HG03439 (cell line): ENCODE measurements around the gene LTC4S.
"Not testable (repeated sequence)": the region's sequence is repeated elsewhere in the genome, so short reads cannot be mapped to it uniquely, and the experiment has no call there.

Experiments used
- ATAC-seq: cut with Tn5 transposase; IDR thresholded peaks from one replicate; pipeline ENCODE4 v1.9.1; 2021; ENCODE audit warnings: mild to moderate bottlenecking, moderate library complexity; ENCODE audit not compliant: unreplicated experiment

The LTC4S gene, protein sequence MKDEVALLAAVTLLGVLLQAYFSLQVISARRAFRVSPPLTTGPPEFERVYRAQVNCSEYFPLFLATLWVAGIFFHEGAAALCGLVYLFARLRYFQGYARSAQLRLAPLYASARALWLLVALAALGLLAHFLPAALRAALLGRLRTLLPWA

DNA sequence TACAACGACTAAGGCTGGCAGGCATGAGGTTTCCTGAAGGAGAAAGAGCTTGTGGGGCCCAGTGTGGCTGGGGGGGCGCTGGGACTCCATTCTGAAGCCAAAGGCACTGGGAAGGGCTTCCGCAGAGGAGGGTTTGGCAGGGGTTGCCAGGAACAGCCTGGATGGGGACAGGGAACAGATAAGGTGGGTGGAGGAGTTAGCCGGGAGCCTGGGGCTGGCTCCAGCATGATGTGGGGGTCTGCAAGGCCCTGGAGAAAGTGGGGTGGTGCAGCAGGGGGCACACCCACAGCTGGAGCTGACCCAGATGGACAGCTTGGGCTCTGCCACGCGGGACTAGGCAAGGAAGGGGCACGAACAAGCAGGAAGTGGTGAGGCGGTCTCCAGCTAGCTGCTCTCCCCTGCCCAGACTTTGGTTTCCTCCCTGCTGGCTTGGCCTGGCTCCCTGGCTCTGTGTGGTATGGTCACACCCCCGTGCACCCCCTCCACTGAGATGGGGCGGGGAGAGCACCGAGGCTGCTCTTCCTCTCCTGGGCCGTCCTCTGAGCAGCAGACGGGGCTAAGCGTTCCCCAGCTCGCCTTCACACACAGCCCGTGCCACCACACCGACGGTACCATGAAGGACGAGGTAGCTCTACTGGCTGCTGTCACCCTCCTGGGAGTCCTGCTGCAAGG lies at the start of gene LTC4S:
LTC4S (plus strand) TSS at position 519 of the 672 bp plus-strand sequence; CDS start at position 614, 95 bp downstream.
- ATAC-seq = no peak

DNA sequence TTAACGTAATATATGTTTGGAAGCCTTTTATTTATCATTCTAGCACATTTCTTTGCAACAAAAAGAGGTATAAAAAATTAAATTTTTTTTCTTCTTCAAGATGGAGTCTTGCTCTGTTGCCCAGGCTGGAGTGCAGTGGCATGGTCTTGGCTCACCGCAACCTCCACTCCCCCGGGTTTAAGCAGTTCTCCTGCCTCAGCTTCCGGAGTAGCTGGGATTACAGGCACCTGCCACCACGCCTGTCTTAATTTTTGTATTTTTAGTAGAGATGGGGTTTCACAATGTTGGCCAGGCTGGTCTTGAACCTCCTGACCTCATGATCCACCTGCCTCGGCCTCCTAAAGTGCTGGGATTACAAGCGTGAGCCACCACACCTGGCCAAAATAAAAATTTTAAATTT lies 49.7 kb upstream of the LTC4S start:
- ATAC-seq = not testable (repeated sequence)

DNA sequence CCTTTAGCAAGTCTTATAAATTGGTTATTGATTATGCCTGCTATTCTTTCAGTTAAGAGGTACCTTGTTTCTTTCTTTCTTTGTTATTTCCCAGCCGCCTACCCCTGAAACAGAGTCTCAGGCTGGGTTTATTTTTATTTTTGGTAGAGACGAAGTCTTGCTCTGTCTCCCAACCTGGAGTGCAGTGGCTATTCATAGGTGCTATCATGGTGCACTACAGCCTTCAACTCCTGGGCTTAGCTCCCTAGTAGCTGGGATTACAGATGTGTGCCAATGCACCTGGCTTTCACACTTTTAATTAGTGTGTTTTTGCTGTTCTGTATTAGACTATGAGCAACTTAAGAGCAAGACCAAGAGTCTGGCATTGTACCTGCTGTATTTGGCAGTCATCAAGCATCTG lies 46.9 kb upstream of the LTC4S start:
- no peak for ATAC-seq

DNA sequence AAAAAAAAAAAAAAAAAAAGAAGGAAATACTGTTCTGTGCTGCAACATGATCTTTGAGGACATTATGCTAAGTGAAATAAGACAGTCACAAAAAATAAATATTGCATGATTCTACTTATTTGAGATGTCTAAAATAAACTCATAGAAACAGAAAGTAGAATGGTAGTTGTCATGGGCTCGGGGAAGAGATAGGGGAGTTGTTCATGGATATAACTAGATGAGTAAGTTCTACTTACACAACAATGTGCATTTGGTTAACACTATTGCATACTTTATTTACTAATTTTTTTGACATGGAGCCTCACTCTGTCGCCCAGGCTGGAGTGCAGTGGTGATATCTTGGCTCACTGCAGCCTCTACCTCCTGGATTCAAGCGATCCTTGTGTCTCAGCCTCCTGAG lies 46.0 kb upstream of the LTC4S start:
- no peak for ATAC-seq

DNA sequence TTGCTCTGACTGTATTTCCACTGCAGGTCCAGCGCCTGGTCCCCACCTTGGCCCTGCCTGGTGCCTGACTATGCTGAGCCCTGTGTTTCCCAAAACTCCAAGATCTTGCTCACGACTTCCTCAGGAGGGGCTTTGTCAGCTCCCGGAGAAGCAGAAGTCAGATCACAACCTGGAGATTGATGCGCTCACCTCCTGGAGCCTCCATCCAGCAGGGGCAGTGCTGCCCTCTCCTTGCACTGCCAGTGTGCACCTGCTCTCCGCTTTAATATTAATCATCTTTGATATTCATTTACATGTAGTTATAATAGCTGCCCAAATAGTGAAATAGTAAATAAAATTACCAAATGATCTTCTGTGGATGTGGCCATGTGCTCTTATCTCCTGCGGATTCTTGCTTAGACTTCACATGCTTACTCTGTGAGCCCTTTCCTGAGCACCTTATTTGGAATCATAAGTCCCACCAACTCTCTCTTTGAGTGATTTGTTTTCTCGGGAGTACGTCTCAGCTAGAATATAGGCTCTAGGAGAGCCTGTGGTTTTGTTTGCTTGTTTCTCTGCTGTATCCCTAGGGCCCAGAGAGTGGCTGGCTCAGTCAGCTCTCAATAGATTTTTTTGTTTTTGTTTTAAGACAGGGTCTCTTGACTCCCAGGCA lies 43.8 kb upstream of the LTC4S start:
- no peak for ATAC-seq

DNA sequence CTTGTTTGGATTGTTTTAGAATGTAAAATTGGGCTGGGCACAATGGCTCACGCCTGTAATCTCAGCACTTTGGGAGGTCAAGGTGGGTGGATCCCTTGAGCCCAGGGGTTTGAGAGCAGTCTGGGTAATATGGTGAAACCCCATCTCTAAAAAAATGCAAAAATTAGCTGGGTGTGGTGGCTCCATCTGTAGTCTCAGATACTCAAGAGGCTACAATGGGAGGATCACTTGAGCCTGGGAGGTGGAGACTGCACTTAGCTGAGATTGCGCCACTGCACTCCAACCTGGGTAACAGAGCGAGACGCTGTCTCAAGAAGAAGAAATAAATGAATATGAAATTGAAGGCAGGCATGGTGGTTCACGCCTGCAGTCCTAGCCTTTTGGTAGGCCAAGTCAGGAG lies 39.8 kb upstream of the LTC4S start:
- ATAC-seq = no peak

DNA sequence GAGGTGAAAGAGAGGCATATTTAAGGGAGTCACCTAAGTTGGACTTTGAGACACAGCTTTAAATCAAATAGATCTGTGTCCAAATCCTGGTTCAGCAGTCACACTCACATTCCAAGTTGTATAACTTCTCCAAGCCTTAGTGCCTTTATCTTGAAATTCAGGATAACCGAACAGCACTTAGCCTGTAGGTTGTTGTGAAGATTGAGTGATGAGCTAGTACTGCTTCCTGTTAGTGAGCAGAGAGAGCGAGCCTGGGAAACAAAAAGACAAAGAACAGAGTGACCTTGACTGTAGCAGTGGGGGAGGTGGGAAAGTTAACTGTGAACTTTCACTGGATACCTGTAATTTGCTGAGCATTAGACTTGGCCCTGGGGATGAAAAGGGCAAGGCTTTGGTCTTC lies 38.8 kb upstream of the LTC4S start:
- no peak for ATAC-seq

DNA sequence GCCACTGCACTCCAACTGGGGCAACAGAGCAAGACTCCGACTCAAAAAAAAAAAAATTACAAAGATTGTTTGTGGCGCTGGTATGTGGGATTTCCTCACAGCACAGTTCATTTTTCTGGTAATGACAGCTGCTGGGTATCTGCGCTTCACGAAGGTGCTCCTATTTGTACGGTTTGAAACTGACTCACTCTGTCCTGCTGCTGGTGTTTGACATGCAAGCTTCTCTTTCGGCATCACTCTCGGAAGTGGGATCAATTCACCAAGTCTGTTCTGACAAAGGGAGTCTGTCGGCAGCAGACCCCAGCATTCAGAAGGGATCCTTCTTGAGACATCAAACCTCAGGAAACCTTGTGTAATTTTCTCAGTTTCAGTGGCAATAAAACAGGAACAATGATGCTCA lies 34.8 kb upstream of the LTC4S start:
- ATAC-seq = no peak

DNA sequence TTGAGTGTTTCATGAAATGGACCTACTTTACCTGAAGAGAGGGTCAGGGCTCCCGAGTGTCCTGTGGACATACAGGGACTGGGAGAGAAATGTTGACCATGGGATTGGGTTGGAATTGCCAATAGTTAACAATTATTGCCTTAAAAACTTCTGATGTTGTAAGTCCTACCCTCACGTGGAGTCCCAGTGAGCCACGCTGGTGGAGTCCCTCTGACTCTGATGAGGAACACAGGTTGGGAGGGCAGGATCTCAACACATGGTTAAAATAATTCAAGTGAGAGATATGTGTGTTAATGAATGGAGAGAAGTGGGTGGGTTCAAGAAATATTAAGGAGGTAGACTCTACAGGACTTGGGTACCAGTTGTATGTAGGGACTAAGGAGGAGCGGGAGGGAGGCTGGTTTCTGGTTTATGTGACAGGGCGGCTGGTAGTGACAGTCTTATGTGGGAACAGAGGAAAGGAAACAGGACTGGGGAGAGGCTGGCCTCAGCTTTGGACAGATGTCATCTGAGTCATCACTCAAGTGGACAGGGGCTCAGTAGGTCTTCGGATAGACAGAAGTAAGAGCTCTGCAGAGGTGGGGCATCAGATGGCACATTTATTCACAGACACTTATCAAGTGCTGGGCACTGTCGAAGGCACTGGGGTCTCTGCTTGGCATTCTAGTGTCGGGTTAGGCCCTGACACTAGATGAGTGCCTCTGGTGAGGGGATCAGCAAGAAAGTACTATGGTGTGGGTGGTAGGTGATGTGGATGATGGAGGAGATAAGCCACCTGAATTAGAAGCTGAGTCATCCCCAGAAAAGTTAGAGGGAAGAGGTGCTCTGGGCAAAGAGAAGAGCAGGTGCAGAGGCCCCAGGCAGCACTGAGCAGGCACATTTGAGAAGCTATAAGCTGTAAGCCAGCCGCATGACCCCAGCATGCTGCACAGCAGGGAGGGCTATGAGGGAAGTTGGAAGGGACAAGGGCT lies 33.9 kb upstream of the LTC4S start:
- peak; percentile 53 for ATAC-seq

DNA sequence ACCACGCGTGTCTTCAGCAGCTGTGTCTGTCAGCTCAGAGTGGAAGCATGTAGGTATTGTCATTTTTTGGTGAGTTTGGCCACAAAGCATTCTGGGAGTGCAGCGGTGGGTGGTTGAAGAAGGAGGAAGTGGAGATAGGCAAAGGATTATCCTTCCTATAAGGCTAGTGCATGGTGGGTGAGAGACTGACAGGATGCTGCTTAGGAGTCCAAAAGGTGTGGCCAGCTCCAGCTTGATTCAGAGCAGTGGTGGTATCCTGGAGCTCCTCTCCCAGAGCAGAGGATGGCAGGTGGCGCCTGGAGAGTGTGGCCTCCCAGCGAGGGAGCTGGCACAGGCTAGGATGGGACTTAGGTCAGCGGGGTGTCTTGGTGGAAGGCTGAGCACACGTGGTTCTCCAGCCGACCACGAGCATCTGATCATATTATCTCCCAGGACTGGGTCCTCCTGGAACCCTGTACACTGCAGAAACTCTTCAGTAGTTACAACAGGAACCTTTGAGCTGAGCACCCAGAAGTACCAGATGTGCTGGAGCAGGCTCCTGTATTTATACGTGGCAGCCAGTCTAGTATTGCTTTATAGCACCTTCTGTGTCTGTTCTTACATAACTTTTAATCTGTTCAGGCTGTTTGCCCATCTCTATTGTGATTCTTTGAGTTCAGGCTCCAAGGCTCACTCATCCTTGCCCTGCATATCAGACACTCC lies 31.6 kb upstream of the LTC4S start:
- ATAC-seq = no peak

DNA sequence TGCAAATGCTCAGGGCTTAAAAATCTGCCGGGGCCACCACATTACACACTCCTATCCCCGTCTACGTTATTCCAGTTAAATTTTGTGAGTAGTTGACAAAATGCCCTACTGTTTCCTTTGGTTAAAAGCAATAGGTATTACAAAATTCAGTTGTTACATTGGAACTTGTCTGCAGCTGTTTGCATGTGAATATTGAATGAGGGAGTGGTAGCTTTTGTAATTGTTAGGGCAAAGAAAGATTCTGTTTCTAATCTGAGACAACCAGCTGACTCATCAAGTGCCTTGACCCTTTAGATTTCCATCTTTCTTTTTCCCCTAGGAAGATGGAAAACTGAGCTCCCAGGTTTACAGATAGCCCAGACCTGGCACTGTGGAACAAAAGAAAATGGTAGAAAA lies 31.0 kb upstream of the LTC4S start:
- no peak for ATAC-seq

DNA sequence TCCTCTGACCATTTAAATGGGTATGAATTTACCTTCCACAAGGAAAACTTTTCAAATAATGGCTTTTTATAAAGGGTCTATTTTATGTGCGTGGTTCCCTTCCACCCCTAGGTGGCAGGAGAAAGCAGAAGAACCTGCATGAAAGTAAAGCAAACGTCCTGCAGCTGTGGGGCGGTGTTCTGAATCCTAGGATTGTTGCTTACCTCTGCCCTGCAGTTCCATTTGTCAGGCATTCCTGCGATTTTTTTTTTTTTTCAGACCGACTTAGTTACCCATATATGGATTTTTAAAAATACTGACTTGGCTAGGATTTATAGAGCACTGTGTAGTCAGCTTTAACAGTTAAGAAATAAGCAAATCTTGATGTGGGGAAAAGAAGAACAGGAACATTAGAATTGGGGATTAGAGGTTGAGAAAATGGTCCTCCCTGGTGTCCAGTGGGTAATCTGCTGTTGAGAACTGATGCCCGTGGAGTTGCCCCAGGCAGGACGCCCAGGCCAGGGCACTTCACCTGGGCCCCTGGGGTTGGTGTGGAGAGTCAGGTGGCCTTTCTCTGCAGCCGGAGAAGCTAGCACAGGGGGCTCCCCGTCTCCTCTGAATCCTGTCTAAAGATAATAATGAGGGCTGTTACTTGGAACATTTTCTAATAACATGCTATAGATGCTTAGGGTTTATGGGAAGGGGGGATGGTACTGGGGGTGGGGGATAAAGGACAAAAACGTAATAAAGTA lies 30.4 kb upstream of the LTC4S start:
- no peak for ATAC-seq

DNA sequence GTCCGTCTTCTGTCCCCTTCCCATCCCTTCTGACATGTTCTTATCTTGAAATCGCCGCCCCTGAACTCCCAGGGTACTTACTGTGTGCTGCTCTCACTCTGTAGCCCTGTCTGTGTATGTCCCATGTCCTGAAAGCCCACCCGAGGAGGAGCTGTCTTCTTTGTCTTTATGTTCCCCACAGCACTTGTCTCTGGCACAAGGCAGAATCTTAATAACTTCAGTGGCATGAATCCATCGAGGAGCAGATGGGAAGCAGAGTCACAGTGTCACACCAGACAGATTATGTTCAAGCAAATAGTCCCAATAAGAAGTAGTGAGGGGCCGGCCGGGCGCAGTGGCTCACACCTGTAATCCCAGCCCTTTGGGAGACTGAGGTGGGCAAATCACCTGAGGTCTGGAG lies 29.7 kb upstream of the LTC4S start:
- no peak for ATAC-seq

DNA sequence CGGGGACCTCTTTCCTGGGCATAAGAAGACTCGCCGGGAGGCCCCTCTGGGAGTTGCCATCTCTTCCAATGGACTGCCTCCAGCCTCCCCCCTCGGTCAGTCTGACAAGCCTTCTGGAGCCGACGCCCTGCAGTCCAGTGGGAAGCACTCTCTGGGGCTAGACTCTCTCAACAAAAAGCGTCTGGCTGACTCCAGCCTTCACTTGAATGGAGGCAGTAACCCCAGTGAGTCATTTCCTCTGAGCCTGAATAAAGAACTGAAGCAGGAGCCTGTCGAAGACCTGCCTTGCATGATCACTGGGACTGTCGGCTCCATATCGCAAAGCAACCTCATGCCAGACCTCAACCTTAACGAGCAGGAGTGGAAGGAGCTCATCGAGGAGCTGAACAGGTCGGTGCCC lies 28.4 kb upstream of the LTC4S start:
- ATAC-seq = no peak

DNA sequence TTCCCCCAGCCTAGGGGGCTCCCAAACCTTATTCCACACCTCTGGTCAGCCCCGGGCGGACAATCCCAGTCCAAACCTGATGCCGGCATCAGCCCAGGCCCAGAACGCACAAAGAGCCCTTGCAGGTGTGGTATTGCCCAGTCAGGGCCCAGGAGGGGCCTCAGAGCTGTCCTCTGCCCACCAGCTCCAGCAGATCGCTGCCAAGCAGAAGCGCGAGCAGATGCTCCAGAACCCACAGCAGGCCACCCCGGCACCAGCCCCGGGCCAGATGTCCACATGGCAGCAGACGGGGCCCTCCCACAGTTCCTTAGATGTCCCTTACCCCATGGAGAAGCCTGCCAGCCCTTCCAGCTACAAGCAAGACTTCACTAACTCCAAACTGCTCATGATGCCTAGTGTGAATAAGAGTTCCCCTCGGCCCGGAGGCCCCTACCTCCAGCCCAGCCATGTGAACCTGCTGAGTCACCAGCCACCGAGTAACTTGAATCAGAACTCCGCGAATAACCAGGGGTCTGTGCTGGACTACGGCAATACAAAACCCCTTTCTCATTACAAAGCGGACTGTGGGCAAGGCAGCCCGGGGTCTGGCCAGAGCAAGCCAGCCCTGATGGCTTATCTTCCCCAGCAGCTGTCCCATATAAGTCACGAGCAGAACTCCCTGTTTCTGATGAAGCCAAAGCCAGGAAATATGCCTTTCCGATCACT lies 27.6 kb upstream of the LTC4S start:
- no peak for ATAC-seq

DNA sequence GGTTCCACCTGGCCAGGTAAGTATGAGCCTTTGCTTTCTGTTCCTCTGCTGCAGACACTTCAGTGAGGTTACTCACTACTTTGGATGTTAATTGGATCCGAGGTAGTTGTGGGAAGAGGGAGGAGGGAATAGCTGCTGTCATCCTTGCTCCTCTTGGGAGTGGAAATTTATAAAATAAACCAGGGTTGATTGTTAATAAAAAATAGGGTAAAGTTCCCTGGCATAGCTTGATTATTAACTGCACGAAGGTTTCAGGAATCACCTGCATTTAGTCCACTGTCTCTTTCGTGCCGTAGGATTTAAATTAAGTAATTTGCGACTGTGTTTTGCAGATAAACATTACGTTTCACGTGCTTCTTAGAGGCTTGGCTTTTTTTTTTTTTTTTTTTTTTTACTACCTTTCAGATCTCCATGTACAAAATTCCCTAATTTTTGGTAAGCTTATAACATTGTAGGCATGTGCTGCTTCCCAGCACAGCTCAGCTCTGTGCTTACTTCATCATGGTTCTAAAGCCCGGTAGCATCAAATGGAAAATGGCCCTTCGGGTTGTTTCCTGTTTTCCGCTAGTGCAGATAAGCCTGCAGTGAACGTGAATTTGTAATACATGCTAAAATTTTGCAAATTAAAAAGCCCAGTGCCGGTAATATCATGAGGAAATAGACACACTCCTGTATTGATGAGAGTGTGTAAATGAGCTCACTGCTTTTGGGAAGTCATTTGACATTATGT lies 26.9 kb upstream of the LTC4S start:
- no peak for ATAC-seq

DNA sequence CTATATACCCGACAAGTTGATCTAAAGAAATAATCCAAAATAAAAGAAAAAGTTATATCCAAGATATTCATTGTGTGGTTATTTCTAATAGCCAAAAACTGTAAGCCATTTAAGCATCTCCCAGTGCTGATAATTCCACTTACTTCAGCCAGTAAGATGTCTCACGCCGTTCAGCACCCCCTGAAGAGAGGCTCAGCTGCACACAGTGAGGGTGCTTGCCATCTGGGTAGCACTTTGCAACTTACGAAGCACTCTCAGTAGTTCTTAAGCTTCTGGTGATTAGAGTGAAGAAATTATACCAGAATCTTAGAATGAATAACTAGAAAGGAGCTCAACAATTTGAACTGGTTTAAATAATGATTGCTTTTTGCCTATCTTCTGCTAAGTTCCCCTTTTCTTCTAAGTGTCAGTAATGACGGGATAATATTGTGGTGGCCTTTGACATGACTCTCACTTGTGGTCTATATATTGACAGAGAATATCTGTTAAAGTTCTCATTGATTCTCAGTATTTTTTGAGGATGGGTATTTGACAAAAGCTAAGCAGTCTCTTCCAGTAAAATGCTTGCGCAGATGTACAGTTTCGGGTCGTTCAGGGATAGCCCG lies 26.2 kb upstream of the LTC4S start:
- no peak for ATAC-seq

DNA sequence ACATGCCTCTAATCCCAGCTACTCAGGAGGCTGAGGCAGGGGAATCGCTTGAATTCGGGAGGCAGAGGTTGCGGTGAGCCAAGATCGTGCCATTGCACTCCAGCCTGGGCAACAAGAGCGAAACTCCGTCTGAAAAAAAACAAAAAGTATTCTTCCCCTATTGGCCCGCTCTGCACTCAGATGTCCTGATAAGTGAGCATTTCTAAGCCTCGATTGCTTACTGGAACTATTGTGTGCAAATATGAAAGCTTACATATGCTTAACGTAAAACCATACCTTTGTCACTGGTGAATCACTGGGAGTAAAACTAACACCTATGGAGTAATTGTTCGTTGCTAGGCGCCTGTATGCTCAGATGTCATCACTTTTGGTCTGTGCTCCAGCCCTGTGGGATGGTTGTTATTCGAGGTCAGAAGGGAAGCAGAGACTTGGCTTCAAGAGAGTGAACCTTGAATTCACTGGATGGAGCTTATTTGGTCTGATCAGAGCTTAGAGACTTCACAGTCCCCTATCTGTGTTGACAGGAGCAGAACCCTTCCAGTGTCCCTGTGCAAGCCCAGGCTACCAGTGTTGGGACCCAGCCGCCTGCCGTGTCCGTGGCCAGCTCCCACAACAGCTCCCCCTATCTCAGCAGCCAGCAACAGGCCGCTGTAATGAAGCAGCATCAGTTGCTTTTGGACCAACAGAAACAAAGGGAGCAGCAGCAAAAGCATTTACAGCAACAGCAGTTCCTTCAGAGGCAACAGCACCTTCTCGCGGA lies 25.3 kb upstream of the LTC4S start:
- no peak for ATAC-seq
